HG02678 (cell line): ENCODE measurements around the gene RASA3.

Source experiments
- ATAC-seq: cut with Tn5 transposase; IDR thresholded peaks from one replicate; pipeline ENCODE4 v1.9.1; 2021; ENCODE audit warnings: mild to moderate bottlenecking, moderate library complexity; ENCODE audit not compliant: unreplicated experiment

The RASA3 gene

GRCh38 chr13:114059428-114059827, 73.0 kb downstream of the RASA3 start:
- no peak for ATAC-seq

GRCh38 chr13:114058051-114058867, 74.2 kb downstream of the RASA3 start:
- ATAC-seq: no peak

GRCh38 chr13:114057166-114058050, 75.0 kb downstream of the RASA3 start:
- ATAC-seq: no peak

- no peak for ATAC-seq
Observed at GRCh38 chr13:114056205-114057013, 76.0 kb downstream of the RASA3 start.

- no peak for ATAC-seq
Observed at GRCh38 chr13:114055766-114056165, 76.7 kb downstream of the RASA3 start.

- ATAC-seq: no peak
Observed at GRCh38 chr13:114054830-114055439, 77.5 kb downstream of the RASA3 start.

- no peak for ATAC-seq
Observed at GRCh38 chr13:114054264-114054663, 78.2 kb downstream of the RASA3 start.

- no peak for ATAC-seq
Observed at GRCh38 chr13:114053026-114053425, 79.4 kb downstream of the RASA3 start.

- ATAC-seq: no peak
Observed at GRCh38 chr13:114050536-114051450, 81.6 kb downstream of the RASA3 start.

- no peak for ATAC-seq
Observed at GRCh38 chr13:114049626-114050101, 82.8 kb downstream of the RASA3 start.

- ATAC-seq: peak; percentile 73
Observed at GRCh38 chr13:114049026-114049425, 83.4 kb downstream of the RASA3 start.

GRCh38 chr13:114048443-114048842, 84.0 kb downstream of the RASA3 start:
- no peak for ATAC-seq

- no peak for ATAC-seq
Observed at GRCh38 chr13:114047358-114047881, 85.0 kb downstream of the RASA3 start.

- no peak for ATAC-seq
Observed at GRCh38 chr13:114046431-114046975, 85.9 kb downstream of the RASA3 start.

GRCh38 chr13:114045113-114045735, 87.2 kb downstream of the RASA3 start:
- no peak for ATAC-seq

GRCh38 chr13:114044486-114044885, 87.9 kb downstream of the RASA3 start:
- no peak for ATAC-seq

- ATAC-seq: peak; percentile 63
Observed at GRCh38 chr13:114043421-114044053, 88.9 kb downstream of the RASA3 start.
